SU-DHL-6 (cell line): ENCODE measurements around the gene ZNF454.

Source experiments
- H2AFZ ChIP-seq: fragments of 200-600 bp; sonication (generic); 2 replicates; pipeline ENCODE4 v1.6.1; 2014; ENCODE audit warnings: low read depth, mild to moderate bottlenecking, moderate library complexity, mixed read lengths, antibody characterized with exemption, low read length; ENCODE audit not compliant: severe bottlenecking
- H3F3A ChIP-seq: fragments of 200-600 bp; shearing (Covaris generic); 2 replicates; pipeline ENCODE4 v1.6.0; 2016; ENCODE audit warnings: antibody characterized with exemption, mild to moderate bottlenecking; ENCODE audit not compliant: insufficient read depth
- H3K27ac ChIP-seq: fragments of 200-600 bp; sonication (generic); 2 replicates; pipeline ENCODE4 v1.5.1; 2016; ENCODE audit warnings: low read depth, mild to moderate bottlenecking, low read length, moderate library complexity, mixed read lengths
- H3K27me3 ChIP-seq: fragments of 200-600 bp; sonication (generic), shearing (Covaris generic); 2 replicates; pipeline ENCODE4 v1.6.0; 2014; ENCODE audit warnings: mild to moderate bottlenecking, low read length
- H3K36me3 ChIP-seq: fragments of 200-600 bp; sonication (generic); 2 replicates; pipeline ENCODE4 v1.6.1; 2014; ENCODE audit warnings: mild to moderate bottlenecking, low read length, mixed read lengths
- H3K4me2 ChIP-seq: fragments of 300-600, 200-600 bp; shearing (Covaris generic), sonication (generic); 2 replicates; pipeline ENCODE4 v1.6.0; 2014; ENCODE audit warnings: low read length, low read depth, mild to moderate bottlenecking; ENCODE audit not compliant: poor library complexity, severe bottlenecking
- H3K4me3 ChIP-seq: fragments of 200-600 bp; sonication (generic); 2 replicates; pipeline ENCODE4 v1.5.1; 2014; ENCODE audit warnings: antibody characterized with exemption, low read length, mild to moderate bottlenecking, mixed read lengths; ENCODE audit not compliant: insufficient read depth, poor library complexity, severe bottlenecking
- H3K79me2 ChIP-seq: fragments of 200-600 bp; sonication (generic); 2 replicates; pipeline ENCODE4 v1.6.1; 2014; ENCODE audit warnings: mild to moderate bottlenecking, low read length, moderate library complexity; ENCODE audit not compliant: insufficient read depth
- H3K9ac ChIP-seq: fragments of 200-600 bp; sonication (generic); 2 replicates; pipeline ENCODE4 v1.7.0; 2014; ENCODE audit warnings: mild to moderate bottlenecking, low read length
- H3K9me2 ChIP-seq: fragments of 200-600 bp; sonication (generic); replicated peaks from 2 replicates; pipeline ENCODE4 v1.6.1; 2014; ENCODE audit warnings: low read length; ENCODE audit not compliant: insufficient read depth
- H3K9me3 ChIP-seq: fragments of 200-600 bp; sonication (generic); 2 replicates; pipeline ENCODE4 v1.6.1; 2014; ENCODE audit warnings: low read length, mixed read lengths; ENCODE audit not compliant: insufficient read depth
- H4K20me1 ChIP-seq: fragments of 200-600 bp; sonication (generic); 2 replicates; pipeline ENCODE4 v1.6.1; 2014; ENCODE audit warnings: low read depth, mild to moderate bottlenecking, antibody characterized with exemption, low read length, moderate library complexity, mixed read lengths
- EZH2phosphoT487 ChIP-seq: fragments of 200-600 bp; sonication (generic), shearing (Covaris generic); conservative IDR thresholded peaks from 2 replicates; pipeline ENCODE4 v1.6.1; 2018; ENCODE audit warnings: mild to moderate bottlenecking, antibody characterized with exemption, low read length, moderate library complexity, mixed read lengths
- TF ChIP-seq, protein P1 (sequence below): fragments of 200-600 bp; sonication (generic); IDR thresholded peaks from one replicate; pipeline ENCODE4 v1.5.1; 2017; ENCODE audit warnings: antibody characterized with exemption, mild to moderate bottlenecking, low read length, moderate library complexity; ENCODE audit not compliant: insufficient read depth, poor library complexity, severe bottlenecking

Gene ZNF454

DNA sequence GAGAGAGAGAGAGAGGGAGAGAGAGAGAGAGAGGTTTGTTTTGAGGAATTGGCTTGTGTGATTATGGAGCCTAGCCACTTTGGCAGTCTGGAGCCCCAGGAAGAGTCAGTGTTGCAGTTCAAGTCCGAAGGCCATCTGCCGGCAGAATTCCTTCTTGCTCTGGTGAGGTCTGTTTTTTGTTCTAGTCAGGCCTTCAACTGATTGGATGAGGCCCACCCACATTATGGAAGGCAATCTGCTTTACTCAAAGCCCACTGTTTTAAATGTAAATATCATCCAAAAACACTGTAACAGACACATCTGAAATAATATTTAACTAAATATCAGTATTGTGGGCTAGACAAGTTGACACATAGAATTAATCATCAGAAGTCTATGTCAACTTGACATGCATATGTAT, 65.6 kb downstream of the ZNF454 start:
- no peak overlapping the region for H2AFZ ChIP-seq
- no peaks in the 10 kb centered on the region for H4K20me1 ChIP-seq
- H3K36me3 ChIP-seq: no peaks in the 10 kb centered on the region
- TF ChIP-seq, protein P1, sequence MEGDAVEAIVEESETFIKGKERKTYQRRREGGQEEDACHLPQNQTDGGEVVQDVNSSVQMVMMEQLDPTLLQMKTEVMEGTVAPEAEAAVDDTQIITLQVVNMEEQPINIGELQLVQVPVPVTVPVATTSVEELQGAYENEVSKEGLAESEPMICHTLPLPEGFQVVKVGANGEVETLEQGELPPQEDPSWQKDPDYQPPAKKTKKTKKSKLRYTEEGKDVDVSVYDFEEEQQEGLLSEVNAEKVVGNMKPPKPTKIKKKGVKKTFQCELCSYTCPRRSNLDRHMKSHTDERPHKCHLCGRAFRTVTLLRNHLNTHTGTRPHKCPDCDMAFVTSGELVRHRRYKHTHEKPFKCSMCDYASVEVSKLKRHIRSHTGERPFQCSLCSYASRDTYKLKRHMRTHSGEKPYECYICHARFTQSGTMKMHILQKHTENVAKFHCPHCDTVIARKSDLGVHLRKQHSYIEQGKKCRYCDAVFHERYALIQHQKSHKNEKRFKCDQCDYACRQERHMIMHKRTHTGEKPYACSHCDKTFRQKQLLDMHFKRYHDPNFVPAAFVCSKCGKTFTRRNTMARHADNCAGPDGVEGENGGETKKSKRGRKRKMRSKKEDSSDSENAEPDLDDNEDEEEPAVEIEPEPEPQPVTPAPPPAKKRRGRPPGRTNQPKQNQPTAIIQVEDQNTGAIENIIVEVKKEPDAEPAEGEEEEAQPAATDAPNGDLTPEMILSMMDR: no peak
- TF ChIP-seq EZH2phosphoT487: no peak
- H3K9ac ChIP-seq: no peak overlapping the region
- H3F3A ChIP-seq: no peaks in the 10 kb centered on the region
- H3K79me2 ChIP-seq: no peaks in the 10 kb centered on the region
- peaks cover 4% of the 10 kb centered on the region; the same call in 1 of the 2 replicates for H3K9me3 ChIP-seq
- no peaks in the 10 kb centered on the region for H3K27me3 ChIP-seq
- H3K4me2 ChIP-seq: no peak overlapping the region
- H3K9me2 ChIP-seq: no peaks in the 10 kb centered on the region
- H3K4me3 ChIP-seq: no peak overlapping the region
- no peak overlapping the region for H3K27ac ChIP-seq

DNA sequence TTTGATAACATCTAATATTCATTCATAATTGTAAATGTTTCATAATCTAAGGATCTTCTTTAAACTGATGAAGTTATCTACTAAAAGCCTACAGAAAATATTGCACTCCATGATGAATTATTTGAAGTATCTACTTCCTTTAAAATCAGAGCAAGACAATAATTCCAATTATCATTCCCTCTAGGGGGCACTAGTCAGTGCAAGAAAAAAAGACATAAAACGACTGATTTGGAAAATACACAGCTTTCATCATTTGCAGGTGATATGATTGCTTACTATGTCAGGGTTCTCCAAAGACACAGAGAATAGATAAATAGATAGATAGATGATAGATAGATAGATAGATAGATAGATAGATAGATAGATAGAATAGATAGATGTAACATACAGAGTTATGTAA, 67.7 kb downstream of the ZNF454 start:
- Histone ChIP-seq H3K4me3 (no peak overlapping the region), H4K20me1 (no peaks in the 10 kb centered on the region), H3K79me2 (no peaks in the 10 kb centered on the region), H3K27ac (no peak overlapping the region), H3K9me3 (peaks cover 15% of the 10 kb centered on the region; the same call in 1 of the 2 replicates), H3K4me2 (no peak overlapping the region), H2AFZ (no peak overlapping the region), H3K9ac (no peak overlapping the region), H3K9me2 (no peaks in the 10 kb centered on the region), H3K27me3 (no peaks in the 10 kb centered on the region), H3F3A (no peaks in the 10 kb centered on the region), H3K36me3 (no peaks in the 10 kb centered on the region)
- TF ChIP-seq, protein P1: peak; percentile 23
- TF ChIP-seq EZH2phosphoT487: no peak
